DMS114 treated with DMSO at 0.1 percent for 48 hours (cell line): ENCODE data around the gene MRTFA.
A peak's percentile ranks its signal among the peaks of the same experiment; 100 is the strongest.
"Not testable (repeated sequence)": the region's sequence is repeated elsewhere in the genome, so short reads cannot be mapped to it uniquely, and the experiment has no call there.

Experiments used
- DNase-seq: peaks from one replicate; lab custom pipeline; 2025; ENCODE audit not compliant: unreplicated experiment; lab: John Stamatoyannopoulos, UW

MRTFA gene

DNA sequence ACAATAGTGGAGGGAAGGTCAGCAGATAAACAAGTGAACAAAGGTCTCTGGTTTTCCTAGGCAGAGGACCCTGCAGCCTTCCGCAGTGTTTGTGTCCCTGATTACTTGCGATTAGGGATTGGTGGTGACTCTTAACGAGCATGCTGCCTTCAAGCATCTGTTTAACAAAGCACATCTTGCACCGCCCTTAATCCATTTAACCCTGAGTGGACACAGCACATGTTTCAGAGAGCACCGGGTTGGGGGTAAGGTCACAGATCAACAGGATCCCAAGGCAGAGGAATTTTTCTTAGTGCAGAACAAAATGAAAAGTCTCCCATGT lies 136.1 kb downstream of the MRTFA start:
- not testable (repeated sequence) for DNase-seq

- DNase-seq: no peak
These were observed 137.3 kb downstream of the MRTFA start for GRCh38 chr22:40499209-40499623.

DNA sequence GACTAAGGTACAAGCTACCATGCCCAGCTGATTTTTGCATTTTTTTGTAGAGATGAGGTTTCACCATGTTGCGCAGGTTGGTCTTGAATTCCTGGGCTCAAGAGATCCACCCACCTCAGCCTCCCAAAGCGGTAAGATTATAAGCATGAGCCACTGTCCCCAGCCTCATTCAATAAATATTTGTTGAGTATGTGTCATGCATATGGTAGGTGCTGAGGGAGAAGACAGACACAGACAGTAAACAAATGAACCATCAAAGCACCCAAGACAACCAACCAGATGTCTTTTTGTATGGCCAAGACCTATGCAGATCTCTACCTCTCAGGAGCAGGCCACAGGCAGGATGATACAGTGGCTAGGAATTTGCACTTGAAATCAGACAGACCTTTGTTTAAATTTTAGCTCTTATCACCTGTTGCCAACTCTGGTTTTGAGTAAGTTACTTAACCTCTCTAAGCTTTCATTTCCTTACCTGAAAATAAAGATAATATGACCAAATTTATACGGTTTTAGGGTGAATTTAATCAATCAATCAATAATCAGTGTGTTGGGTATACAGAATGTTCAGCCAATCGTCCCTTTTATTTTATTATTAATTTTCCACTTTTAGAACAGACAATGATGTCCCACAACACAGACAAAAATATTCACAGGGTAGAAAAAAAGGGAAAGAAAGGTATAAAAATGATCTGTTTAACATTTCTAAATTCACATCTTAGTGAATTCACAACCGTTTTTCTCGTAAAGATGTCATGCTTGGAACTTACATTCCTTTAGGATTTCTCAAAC lies 137.9 kb downstream of the MRTFA start:
- DNase-seq: no peak

GRCh38 chr22:40493441-40493840 lies 143.1 kb downstream of the MRTFA start:
- DNase-seq: no peak

DNA sequence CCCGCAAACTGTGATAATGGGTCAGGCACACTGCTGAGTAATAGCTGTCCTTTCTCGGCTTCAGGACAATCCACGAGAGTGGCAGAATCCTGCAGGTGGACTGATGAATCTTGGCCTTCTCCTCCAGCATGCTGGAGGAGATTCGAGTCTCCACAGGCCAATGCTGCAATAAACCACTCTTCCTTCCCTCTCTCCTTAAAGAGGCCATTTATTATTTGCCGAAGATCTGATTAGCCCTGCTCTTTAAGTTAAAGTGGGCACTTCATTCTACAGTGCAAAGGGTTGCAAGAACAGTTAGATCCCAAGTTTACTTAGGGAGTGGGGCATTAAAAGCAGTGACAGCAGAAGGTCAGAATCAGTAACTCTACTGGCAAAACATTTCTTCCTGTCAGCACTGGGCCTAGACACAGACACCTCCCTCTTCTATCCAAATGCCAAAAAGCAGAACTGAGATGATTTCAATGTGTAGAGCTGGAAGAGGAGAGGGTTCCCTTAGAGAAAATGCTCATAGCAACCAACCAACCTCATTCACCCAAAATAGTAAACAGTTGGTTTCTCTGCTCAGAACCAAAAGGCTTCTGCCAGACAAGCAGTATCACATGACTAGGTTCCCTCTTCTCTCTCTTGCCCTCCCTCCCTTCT lies 144.4 kb downstream of the MRTFA start:
- no peak for DNase-seq

DNA sequence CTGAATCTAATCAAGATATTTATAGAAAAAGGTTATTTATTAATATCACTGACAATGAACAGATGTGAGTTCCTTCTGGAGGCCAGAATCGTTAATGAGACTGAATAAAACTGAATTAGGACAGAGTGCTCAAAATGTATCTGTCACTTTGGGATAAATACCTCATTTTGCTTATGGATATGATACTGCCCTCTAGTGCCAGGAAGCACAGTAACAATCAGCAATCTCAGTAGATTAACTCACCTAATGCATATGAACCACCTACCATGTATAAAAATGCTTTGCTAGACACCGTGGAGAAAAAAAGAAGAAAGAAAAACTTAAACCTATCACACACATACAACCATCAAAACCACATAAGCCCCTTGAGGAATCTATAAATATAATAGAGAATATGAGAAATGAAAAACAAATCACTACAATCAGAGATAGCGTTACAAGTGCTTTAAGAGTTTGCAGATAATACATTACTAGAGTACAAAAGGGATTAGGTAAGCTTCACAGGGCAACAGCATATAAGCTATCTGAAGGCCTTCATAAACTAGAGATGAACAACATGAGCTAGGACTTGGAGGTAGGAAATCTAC lies 148.8 kb downstream of the MRTFA start:
- DNase-seq: peak; percentile 9

DNA sequence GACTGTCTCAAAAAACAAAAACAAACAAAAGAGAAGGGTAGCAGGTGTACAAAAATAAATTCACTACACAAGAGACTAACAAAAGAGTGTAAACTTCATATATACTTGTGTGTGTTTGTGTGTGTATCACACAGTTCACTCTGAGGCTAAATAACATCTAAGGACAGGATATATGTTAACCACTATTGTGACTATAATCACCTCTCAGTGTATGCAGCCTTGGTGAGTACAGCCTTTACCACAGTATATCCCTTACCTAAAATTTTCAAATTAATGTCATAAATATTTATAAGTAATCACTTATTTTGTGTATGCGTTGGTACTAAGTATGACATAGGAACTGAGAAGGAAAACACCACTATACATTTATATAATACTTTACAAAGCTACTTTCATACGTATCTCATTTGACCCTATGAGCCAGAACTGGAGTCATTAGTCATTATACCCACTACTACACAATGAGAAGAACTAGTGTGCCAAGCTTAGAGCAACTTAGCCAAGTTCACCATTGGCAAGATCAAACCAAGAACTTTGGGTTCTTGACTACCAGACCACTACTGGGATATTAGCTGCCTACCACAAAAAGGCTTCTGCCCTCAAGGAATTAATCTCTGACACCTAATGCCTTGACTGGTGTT lies 149.4 kb downstream of the MRTFA start:
- no peak for DNase-seq

DNA sequence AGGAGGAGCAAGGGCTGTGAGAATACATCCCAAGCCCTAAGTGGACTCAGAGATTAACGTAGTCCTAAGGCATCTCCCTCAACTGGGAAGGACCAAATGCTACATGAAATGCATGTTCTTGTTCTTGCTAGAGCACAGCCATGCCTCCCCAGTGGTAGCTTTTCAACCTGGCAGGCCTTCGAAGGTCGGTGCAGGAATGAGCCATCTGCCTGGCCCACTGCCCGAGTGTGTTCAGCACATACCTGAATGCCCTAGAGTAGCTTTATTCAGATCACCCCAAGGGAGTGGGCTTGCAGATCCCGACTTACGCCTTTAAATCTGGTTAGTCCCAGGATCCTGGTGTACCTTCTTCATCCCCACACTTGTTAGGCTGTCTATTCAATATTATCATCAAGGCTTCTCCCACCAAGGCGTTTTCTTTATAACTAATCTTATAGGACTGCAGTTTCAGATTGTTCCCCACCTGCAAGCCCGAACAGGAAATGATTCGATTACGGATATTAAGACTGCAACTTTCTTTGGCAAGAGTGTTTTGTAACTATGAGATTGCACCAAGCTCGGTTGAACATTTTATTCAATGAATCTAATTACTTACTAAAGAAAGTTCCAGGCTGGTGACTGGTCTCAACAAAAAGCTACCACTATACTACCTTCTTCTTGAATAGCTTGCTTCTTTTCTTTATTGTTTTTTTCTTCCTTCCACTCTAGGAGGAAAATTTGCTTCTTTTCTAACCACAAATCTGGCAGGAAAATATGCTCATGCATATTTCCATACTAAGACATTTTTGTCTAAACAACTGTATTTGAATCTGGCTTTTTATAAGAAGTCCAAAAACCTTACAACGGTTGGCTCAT lies 150.5 kb downstream of the MRTFA start:
- DNase-seq: no peak

DNA sequence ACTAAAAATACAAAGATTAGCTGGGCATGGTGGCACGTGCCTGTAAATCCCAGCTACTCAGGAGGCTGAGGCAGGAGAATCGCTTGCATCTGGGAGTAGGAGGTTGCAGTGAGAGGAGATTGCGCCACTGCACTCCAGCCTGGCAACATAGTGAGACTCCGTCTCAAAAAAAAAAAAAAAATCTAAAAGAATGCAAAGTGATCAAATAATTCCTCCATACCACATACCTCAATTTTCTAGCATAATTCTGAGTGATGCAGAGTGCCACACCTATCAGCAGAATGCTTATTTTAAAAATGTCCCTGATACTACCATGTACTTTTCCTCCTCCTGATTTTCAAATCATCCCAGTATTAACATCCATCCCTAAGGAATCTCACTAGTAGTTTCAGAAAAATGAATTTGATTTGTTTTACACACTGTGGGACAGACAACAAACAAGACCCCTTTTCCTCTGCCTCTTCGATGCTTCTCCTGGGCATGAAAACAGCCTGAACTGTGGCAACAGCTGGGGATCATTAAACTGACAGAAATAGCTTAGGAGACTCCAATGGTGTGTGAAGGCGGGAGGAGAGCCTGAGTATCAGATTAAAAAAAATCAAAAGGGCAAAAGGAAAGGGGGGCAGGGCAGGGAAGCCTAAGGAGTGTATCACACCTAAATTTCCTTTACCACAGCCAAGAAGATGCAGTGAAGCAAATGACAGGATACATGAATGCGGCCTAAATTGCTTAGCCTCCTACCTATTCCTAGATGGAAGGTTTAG lies 151.4 kb downstream of the MRTFA start:
- DNase-seq: no peak

DNA sequence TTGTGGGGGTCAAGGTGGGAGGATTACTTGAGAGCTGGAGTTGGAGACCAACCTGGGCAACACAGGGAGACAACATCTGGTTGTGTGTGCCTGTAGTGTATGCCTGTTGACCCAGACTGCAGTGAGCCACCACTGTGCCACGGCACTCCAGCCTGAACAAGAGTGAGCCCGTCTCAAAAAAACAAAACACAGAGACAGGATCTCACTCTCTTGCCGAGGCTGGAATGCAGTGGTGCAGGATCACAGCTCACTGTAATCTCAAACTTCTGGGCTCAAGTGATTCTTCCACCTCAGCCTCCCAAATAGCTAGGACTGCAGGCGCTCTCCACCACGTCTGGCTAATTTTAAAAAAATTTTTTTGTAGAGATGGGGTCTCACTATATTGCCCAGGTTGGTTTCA lies 153.6 kb downstream of the MRTFA start:
- no peak for DNase-seq

DNA sequence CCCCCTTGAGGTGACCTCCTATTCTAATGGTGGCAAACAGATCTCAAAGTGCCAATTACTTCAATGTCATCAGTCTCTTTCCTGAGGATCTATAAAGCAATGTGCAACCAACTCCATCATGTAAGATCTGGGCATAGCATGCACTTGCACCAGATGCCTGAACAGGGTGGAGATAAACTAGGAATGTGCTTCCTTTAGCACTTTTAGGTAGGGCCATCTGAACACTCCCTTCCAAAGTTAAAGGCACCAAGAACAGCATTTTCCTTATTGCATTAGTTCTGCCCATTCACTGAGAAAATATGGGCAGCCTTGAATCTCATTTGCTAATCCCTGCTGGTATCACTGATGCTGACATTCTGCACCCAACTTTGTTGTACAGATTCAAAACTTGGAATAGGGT lies 154.1 kb downstream of the MRTFA start:
- no peak for DNase-seq

- no peak for DNase-seq
These were observed 155.5 kb downstream of the MRTFA start for GRCh38 chr22:40480996-40481395.

GRCh38 chr22:40479887-40480538 lies 156.5 kb downstream of the MRTFA start:
- DNase-seq: no peak

DNA sequence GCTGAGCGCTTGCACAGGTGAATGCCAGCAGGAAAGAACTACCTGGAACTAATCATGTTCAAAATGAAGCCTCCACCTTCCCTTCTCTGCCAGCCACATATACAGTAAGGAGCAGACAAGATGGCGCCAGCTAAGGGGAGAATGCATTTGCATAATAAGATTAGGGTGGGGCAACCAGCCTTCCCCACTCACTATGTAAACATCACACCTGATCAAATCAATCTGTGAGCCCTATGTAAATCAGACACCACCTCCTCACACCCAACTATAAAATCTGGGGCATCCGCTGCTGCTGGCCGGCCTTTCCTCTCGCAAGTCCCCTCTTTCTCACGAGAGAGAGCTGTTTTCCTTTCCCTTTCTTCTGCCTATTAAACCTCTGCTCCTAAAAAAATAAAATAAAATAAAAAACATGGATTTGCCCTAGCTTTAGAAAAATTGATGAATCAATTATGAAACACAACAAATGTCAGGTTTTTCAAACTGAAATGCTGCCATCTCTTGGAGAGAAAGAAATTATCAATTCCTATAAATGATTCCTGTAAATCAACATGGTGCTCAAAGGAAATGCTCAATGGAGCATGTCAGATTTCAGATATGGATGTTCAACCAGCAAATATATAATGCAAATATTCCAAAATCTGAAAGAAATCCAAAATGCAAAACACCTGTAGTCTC lies 157.3 kb downstream of the MRTFA start:
- no peak for DNase-seq

DNA sequence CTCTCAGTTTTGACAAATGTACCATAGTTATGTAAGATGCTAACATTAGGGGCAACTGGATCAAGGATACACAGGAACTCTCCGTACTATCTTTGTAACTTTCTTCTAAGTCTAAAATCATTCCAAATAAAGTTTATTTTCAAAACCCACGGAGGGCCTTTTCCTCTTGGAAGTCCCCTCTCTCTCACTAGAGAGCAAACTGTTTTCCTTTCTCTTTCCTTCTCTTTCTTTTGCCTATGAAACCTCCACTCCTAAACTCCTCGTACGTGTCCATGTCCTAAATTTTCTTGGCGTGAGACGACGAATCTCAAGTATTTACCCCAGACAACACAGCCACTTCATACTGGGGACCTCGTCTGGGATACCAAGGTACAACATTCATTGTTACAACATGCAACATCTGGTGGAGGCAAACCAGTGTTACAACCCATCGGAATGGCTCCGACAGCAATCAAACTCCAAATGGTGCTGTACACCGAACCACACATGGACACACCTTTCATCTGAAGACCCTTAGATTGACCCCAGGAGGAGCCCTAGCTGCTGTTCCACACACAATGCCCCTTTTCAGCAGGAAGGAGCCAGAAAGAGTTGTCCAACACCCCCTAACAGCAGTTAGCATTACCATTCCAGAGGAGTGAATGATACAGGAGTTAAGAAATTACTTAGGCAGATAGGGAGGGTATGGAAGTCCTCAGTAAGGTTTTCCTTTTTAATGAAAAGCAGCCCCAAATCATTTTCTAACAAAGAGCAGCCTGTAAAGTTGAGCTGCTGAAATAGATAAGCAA lies 158.0 kb downstream of the MRTFA start:
- DNase-seq: no peak

GRCh38 chr22:40477683-40478337 lies 158.7 kb downstream of the MRTFA start:
- DNase-seq: no peak

DNA sequence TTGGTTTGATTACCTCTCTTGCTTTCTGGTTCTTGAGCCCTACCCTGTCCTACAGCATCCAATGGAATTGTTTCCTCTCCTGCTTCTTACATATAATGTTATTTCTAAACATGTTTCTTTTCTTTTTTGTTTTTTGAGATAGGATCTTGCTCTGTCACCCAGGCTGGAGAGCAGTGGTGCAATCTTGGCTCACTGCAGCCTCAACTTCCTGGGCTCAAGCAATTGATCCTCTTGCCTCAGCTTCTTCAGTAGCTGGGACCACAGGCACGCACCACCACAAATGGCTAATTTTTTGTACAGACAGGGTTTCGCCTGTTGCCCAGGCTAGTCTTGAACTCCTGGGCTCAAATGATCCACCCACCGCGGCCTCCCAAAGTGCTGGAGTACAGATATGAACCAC lies 160.2 kb downstream of the MRTFA start:
- DNase-seq: no peak

GRCh38 chr22:40473703-40474102 lies 162.8 kb downstream of the MRTFA start:
- no peak for DNase-seq
